ENCODE data around the gene CYBB.
A peak's percentile ranks its signal among the peaks of the same experiment; 100 is the strongest.

Gene CYBB

DNA sequence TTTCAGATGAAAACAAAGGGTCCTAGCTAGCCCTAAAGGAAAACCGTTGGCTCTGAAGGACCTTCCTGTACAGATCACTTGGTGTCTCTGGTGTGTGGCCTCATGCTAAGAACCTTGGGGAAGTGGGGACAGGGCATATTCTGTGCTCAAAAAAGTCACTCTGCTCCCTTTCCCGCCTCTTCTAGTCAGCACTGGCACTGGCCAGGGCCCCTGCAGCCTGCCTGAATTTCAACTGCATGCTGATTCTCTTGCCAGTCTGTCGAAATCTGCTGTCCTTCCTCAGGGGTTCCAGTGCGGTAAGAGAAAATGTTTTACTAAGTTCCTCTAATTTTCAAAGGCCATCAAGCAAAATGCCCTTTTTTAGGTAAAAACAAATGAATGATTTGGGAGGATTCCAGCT, 3.4 kb downstream of the CYBB start:
- DNase-seq (ENCODE audit: extremely low read depth in 1 of 2, low read depth in 1 of 2), result no peak

DNA sequence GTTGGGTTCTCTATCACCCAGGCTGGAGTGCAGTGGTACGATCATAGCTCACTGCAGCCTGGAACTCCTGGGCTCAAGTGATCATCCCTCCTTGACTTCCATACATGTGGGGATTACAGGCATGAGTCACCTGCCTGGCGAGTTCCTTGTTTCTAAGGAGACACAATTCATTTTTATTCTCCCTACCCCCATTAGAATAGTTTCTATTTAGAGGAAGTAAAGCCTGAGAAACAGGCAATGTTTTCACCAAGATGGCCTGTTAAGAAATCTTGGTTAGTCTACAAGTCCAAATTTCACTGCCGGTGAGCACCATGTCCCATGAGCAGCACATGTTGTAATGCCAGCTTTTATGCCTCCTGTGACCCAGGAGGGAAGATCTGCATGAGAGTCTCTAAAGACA, 5.7 kb downstream of the CYBB start:
- DNase-seq (ENCODE audit: extremely low read depth in 1 of 2, low read depth in 1 of 2), result no peak

DNA sequence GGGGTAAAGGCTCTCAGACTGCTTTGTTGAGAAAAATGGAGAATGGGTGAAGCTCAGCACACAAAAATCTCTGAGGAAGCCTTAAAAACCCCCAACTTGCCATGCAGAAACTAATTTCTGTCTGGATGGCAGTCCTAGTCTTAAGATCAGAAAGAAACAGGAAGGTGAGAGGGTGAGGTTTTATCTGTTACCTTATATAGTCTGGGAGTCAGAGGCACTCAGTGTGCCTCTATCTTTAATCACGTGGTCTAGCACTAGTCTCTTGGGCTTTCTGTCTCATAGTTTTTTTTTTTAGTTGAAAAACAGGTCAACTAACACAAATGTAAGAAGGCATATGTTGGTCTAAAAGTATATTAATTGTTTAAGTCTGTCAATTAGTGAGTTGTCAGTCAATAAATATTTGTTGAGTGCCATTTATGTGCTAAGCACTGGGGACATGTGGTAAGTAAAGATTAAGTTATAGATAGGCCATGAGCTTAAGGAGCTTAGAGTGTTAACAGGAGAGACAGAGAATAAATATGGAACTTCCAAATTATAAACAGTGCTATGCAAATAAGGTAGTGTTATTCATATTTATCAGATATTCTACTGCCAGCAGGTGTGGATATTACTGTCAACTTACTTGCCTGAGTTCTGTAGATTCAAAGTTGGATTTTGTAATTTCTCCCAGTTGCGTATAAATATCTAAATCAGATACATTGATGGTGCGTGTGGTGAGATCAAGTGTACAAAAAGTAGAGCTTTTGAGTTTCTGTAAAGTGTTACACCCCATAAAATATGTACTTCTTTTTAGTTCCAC, 7.0 kb downstream of the CYBB start:
- no peak for DNase-seq (ENCODE audit: extremely low read depth in 1 of 2, low read depth in 1 of 2)

DNA sequence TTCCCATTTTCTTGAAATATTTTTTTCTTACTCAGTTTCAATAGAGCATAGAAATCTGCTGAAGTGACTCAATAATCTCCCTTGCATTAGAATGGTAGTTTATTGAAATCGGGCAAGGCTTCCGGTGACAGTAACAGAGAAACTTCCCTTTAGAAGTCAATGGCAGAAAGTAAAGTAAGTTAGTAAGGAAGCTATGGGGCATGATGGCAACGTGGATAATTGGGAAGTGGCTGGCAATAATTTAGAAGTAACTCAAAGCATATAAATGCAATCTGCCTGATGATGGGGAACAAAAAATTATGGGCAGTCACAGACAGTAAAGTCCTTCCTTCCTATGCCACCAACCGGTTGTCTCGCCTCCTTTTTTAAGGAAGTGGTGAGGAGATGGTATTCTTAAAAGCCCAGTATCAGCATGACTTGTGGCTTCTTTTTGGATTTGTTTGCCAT, 7.6 kb downstream of the CYBB start:
- DNase-seq (ENCODE audit: extremely low read depth in 1 of 2, low read depth in 1 of 2), result no peak

DNA sequence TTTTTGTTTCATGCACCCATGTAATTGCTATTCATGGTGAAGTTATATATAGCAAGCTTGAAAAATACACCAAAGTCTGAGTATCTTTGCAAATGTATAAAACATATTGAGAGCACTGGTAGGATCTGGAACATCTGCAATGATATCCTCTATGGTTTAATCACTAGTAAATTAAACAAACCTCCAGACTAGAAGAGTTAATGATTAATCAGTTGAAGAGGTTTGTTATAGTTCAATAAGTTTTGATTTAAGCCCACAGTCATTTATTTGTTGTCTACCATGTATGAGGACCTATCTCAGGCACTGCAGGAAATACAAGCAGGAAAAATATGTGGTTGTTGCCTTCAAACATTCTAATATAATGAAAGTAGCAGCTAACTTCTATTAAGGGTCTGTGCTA, 16.5 kb downstream of the CYBB start:
- DNase-seq (ENCODE audit: extremely low read depth in 1 of 2, low read depth in 1 of 2), result no peak

DNA sequence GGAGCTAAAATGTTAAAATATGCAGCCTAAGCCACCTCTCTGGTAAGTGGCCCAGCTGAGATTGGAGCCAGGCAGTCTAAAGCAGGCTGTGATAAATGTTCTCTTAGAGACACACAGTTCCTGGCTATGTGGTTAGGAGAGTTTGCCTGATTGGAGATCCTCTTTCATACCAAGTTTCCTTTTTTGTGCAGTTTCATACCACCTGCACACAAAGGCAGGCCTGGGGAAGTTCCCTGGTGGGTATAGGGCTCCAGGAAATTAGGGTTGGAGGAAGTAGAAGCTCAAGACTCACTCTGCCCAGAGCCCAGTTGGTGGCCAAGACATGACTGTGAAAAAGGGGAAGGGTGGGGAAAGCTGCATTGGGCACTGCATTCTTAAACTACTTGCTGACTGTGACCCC, 16.9 kb downstream of the CYBB start:
- no peak for DNase-seq (ENCODE audit: extremely low read depth in 1 of 2, low read depth in 1 of 2)

DNA sequence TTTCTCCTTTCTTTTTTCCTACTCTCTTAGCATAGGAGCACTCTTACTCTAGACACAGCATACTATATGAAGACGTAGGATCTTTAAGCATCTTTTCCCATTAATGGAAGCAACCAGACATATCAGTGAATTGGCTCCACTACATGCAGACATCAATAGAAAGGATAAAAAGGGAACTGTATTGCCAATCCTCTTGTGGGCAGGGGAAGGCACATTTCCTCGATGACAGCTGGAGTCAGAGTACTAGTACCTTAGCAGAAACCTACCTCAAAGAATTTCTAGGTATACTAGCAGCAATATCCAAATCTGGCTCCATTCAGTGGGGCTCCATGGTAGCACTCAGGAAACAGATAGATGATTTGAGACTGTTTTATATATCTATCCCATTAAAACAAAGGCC, 20.1 kb downstream of the CYBB start:
- DNase-seq (ENCODE audit: extremely low read depth in 1 of 2, low read depth in 1 of 2), result no peak

DNA sequence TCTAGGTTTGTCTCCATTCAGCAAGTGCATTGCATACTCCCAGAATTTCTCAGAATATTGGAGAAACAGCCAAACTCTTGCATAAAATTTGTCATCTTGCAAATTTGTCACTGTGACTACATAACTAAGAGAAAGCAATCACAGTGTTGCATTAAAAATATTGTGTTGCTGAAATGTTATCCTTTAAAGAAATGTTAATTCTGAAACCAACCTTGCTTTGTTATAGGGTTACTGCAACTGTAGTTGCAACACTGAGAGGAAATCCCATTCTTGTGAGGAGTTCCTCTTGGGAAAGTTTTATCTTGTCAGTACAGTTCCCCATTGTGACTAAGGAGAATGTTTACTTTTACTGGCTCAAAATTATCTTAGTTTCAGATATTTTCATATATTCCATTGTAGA, 20.9 kb downstream of the CYBB start:
- no peak for DNase-seq (ENCODE audit: extremely low read depth in 1 of 2, low read depth in 1 of 2)

DNA sequence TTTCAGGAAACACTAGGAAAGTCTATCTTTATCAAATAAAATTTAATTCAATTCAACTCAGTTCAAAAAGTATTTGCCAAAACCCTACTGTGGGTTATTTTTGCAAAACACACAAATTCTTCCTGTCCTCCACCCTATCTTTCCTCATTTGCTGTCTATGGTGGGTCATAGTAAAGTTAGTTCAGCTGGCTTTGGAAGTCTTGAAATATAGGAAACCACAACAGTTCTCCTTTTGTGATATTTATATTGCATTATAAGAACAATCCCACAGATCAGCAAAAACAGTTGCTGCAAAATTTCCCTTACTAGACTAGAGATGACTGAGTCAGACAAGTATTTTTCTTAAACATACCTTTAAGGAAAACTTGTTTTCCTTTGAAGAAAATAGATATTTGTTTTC, 22.2 kb downstream of the CYBB start:
- no peak for DNase-seq (ENCODE audit: extremely low read depth in 1 of 2, low read depth in 1 of 2)

DNA sequence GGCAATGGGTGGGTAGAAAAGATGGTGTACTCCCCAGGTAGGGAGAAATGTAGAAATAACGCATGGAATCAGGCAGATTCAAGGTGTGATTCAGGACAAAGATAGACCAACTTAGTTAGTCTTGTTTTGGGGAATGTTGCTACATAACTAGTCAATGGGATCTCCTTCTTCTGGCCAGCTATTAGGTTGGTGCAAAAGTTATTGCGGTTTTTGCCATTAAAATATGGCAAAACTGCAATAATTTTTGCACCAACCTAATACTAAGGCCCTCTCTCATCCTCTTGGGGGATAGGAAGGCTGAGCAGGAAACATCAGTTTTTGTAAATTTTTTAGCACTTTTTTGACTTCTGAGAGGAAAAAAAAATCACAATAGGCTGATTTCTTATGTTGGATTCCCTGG, 23.2 kb downstream of the CYBB start:
- DNase-seq (ENCODE audit: extremely low read depth in 1 of 2, low read depth in 1 of 2), result no peak

DNA sequence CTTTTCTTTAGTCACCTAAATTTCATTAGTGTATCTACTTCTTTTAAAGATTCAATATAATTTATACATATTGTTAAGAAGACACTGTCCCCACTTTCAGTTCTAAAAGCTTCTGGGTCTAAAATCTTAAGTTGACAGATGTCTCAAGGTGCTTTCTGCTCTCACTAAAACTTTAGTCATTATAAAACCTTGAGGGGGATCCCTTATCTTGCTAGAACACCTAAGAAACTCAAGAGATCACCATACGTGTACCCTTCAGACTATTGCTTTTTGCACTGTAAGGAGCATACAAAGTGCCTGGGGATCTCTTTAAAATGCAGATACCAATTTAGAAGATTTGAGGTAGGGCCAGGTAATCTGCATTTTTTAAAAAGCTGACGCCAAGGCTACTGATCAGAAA, 30.1 kb downstream of the CYBB start:
- no peak for DNase-seq (ENCODE audit: extremely low read depth in 1 of 2, low read depth in 1 of 2)

DNA sequence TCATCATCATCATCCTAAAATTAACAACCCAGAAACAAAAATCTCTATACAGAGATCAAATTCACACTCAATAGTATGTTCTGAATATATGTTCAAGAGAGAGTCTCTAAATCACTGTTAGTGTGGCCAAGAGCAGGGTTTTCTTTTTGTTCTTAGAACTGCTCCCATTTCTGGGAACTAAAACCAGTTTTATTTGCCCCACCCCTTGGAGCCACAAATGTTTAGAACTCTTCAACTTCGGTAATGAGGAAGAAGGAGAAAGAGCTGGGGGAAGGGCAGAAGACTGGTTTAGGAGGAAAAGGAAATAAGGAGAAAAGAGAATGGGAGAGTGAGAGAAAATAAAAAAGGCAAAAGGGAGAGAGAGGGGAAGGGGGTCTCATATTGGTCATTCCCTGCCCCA, 32.3 kb downstream of the CYBB start:
- no peak for DNase-seq (ENCODE audit: extremely low read depth in 1 of 2, low read depth in 1 of 2)

DNA sequence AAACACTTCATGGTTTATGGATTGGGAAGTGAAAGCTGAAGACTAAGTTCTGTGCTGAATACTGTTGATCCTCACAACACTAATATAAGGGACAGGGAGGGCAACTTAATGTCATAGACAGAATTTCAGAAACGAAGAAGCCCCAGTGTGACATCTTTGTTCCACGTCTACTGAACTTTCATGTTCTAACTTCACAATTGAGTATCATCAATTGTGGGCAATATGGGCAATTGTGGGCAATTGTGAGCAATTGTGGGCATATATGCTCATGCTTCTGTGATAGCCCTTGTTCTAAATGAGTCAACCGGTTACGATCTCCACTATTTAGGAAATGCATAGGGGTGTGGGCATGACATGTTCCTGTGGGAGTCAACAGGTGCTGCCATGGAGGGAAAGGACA, 33.7 kb downstream of the CYBB start:
- peak in 1 of 2 donors; percentile 5 for DNase-seq (ENCODE audit: extremely low read depth in 1 of 2, low read depth in 1 of 2)

DNA sequence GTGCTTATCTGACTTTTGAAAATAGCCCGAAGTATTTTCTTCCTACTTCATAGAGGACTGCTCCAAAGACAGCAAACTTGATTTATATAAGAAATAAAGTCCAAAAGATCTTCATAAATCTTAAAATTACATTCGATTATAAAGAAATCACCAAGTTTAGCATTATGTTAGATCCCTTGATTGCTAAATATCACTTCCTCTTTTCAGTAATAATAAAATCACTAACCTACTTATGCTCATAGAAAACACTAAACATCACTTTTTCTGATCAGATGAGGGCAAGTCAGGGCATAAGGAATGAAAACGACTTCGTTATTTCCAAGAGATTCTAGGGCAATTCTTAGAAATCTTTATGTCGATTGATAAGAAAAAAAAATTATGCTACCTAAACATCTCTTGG, 35.5 kb downstream of the CYBB start:
- no peak for DNase-seq (ENCODE audit: extremely low read depth in 1 of 2, low read depth in 1 of 2)

DNA sequence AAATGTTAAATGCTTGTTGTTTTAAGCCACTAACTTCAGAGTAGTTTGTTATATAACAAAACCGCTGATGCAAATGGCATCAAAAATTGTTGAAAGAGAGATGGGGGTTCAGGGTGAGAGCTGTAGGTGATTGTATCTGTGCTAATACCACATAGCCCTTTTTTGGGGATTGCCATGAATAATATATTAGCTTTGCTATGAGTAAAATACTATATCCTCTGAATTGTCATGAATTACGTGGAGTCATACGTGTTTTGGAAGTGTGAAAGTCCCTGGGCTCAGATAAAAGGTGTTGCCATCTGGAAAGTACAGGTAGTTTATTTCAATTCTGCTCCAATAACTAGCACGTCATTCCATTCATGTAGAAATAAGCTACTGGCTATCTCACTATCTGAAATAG, 36.9 kb downstream of the CYBB start:
- DNase-seq (ENCODE audit: extremely low read depth in 1 of 2, low read depth in 1 of 2), result no peak

DNA sequence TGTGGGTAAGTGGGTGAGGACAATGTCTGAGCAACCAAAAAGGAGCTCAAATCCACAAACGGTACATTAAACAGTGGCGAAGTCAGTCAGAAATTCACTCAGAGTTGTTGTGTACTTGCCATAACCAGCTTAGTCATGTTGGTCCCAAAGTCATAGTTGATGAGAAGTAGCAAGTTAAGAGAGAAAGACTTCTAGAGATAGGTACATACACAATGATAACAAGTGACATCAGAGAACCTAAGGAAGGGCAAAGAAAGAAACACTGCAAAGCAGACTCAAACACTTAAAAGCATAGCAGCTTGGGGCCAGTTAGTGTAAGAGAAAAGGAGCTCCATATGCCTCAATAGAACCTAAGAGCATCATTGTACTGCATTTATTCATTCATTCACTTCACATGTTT, 37.3 kb downstream of the CYBB start:
- DNase-seq (ENCODE audit: extremely low read depth in 1 of 2, low read depth in 1 of 2), result no peak

DNA sequence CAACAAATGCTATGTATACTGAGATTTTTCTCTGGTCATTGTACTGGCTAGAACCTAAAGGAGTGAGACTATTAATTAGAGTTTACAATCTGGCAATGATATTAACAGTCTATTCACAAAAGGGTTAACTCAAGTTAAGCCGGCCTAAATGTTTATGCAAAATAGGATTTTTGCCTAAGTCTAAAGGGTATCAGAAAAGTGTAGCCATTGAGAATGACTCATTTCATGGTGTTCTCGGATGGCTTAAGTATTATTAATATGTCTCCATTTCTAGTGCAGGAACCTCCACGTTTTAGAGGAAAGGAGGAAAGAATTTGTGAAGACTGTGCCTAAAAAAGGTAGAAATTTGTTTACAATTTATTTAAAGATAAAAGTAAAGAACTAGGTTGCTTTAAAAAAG, 37.7 kb downstream of the CYBB start:
- DNase-seq (ENCODE audit: extremely low read depth in 1 of 2, low read depth in 1 of 2), result no peak

DNA sequence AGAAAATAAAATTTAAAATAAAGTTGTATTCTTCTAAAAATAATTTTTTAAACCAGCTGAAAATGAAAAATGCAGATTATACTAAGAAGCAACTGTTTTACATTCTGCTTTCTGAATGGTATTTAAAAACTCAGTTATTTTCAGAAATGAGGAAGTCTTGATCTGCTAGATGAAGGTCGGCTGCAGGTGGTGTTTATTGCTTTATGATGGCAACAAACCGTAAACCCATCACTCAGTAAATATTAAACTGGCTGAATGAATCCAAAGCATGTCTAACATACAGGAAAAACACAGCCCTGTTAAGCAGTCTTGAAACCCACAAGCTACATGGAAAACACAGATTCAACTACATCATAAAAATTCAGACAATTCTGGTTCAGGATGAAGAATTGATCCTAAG, 38.2 kb downstream of the CYBB start:
- DNase-seq (ENCODE audit: extremely low read depth in 1 of 2, low read depth in 1 of 2), result no peak

DNA sequence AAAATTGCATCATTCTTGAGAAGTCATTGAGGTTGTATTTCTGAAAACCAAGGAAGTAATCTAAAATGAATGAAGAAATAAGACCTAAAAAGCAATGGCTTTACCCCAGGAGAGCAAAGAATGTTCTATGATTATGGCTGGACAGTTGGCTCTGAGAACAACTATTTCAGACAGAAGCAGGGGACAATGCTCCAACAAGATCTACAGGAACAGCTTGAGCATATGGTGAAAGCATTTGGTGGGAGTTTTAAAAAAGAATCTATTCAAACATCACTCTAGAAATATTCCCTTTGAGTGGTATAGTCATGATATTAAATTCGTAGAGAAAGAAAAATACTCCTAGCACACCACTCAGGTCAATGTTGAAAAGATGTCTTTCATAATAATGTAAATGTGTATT, 40.8 kb downstream of the CYBB start:
- no peak for DNase-seq (ENCODE audit: extremely low read depth in 1 of 2, low read depth in 1 of 2)

DNA sequence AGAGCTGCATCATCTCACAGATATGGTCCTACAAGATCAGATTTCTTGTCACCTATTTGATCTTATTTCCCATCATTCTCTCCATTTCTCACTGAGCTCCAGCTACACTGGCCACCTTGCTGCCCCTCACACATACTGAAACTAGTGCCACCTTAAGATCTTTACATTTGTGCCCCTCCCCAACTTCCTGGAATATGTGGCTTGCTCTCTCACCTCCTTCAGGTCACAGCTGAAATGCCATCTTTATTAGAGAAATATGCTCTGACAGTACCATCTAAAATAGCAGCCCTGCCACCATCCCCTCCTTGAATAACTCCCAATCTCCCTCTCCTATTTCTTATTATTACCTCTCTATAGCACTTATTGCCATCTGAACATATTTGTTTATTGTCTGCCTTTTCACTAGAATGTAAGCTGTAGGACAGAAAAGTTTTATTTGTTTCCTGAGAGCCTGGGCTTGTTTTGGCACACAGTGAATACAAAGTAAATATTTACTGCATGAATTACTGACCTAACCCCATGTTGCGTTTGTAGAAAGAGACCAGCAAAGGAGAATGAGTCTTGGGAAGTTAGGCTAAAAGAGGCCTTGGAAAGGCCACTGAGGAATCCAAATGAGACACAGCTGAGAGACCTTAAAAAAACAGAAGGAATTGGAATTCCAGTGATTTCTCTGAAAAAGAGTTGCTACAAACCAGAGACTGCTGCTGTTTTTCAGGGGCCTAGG, 44.8 kb downstream of the CYBB start:
- no peak for DNase-seq (ENCODE audit: extremely low read depth in 1 of 2, low read depth in 1 of 2)

DNA sequence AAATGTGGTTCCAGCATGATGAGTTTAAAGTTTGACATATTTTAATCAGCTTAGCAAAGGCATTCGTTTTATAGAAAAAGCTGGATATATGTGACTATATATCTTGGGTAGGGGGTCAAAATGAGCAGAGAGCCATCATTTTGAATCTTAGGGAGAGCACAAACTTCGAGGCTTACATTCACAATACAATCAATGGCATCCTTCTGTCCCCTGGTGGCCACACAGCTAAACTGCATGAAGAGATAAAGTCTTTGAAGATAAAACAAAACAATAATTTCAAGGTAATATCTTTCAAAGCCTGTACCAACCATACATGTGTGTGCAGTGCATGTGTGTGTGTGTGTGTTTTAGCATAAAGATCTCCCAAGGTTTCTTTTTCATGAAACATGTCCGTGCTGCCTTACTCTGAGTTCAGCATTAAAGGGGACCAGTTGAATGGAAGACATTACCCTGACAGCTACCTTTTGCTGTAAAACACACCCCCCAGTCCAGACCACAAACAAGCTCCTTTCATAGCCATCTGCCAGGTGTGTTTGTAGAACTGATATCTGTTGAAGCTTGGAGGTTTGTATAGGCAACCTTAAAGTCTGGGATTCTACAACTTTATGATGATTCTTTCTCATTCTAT, 45.5 kb downstream of the CYBB start:
- DNase-seq (ENCODE audit: extremely low read depth in 1 of 2, low read depth in 1 of 2), result no peak

DNA sequence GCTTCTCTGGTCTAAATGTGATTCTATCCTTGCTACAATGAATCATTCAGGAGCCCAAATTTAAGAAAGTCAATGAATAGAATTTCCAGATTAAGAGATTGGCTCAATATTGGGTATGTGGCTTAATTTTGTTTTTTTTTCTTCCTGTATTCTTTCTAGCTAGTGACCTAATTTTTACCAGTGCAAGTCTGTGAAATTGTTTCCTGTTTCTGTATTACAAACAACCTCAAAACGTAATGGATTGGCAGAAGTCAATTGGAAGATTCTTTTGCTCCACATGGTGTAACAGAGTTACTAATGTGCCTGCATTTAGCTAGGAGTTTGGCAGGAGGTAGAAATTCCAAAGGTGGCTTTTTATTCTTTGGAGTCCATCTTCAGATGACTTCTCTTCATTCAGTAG, 49.9 kb downstream of the CYBB start:
- no peak for DNase-seq (ENCODE audit: extremely low read depth in 1 of 2, low read depth in 1 of 2)
